ENCODE measurements around the gene AZU1. TPM values are rescaled to one million over a fixed set of nuclear protein-coding genes. Genes with fewer than 3 reads are reported as not detected.

Gene AZU1
- total RNA-seq, result under 1 TPM in 1 of 4 donors, not detected in 3; 0.40 TPM

GRCh38 chr19:827710-828321 lies at the start of gene AZU1:
Gene AZU1, plus strand, starts transcription at chr19:827837. Its CDS starts 10 bp downstream, at chr19:827847.
- 10 to 75% methylated on average over 2 to 5 of the region's 33 CpGs for WGBS, 2 donors (ENCODE audit: low coverage in 1 of 2)
- peak; percentile 31 for ATAC-seq

GRCh38 chr19:778910-779653 lies 48.6 kb upstream of the AZU1 start:
- H3K27me3 ChIP-seq, result peaks cover 28% of the 10 kb centered on the region
- H3K4me1 ChIP-seq, result peaks cover 0 to 15% (median 4%) of the 10 kb centered on the region in 3 donors
- no peaks in the 10 kb centered on the region for H3K36me3 ChIP-seq
- TF ChIP-seq, protein P1, sequence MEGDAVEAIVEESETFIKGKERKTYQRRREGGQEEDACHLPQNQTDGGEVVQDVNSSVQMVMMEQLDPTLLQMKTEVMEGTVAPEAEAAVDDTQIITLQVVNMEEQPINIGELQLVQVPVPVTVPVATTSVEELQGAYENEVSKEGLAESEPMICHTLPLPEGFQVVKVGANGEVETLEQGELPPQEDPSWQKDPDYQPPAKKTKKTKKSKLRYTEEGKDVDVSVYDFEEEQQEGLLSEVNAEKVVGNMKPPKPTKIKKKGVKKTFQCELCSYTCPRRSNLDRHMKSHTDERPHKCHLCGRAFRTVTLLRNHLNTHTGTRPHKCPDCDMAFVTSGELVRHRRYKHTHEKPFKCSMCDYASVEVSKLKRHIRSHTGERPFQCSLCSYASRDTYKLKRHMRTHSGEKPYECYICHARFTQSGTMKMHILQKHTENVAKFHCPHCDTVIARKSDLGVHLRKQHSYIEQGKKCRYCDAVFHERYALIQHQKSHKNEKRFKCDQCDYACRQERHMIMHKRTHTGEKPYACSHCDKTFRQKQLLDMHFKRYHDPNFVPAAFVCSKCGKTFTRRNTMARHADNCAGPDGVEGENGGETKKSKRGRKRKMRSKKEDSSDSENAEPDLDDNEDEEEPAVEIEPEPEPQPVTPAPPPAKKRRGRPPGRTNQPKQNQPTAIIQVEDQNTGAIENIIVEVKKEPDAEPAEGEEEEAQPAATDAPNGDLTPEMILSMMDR (IDR thresholded peaks at IDR 0.05), result no peak
- TF ChIP-seq POLR2A (IDR thresholded peaks at IDR 0.05) (no peak), EP300 (IDR thresholded peaks at IDR 0.05) (no peak), POLR2AphosphoS5 (IDR thresholded peaks at IDR 0.05) (no peak)
- WGBS, 2 donors (ENCODE audit: low coverage in 1 of 2), result 56 to 57% methylated on average over 13 to 21 of the region's 36 CpGs
- no peaks in the 10 kb centered on the region for H3K9me3 ChIP-seq
- ATAC-seq, result peak; percentile 79
- H3K27ac ChIP-seq, result peak overlapping the region in 3 of 4 donors; percentile 40 to 64 (median 53)
- no peak overlapping the region for H3K4me3 ChIP-seq

More at GRCh38 chr19:827710-828321, at the start of gene AZU1:
- Histone ChIP-seq H3K27me3 (peaks cover 74% of the 10 kb centered on the region), H3K4me1 (no peaks in the 10 kb centered on the region), H3K9me3 (no peaks in the 10 kb centered on the region), H3K4me3 (no peak within 1 kb of the TSS), H3K36me3 (no peaks in the 10 kb centered on the region), H3K27ac (no peak within 1 kb of the TSS)
- TF ChIP-seq EP300 (IDR thresholded peaks at IDR 0.05), result no peak
- TF ChIP-seq, protein P1 (IDR thresholded peaks at IDR 0.05), result no peak
- TF ChIP-seq POLR2A (IDR thresholded peaks at IDR 0.05), result no peak
- TF ChIP-seq POLR2AphosphoS5 (IDR thresholded peaks at IDR 0.05), result no peak

DNA sequence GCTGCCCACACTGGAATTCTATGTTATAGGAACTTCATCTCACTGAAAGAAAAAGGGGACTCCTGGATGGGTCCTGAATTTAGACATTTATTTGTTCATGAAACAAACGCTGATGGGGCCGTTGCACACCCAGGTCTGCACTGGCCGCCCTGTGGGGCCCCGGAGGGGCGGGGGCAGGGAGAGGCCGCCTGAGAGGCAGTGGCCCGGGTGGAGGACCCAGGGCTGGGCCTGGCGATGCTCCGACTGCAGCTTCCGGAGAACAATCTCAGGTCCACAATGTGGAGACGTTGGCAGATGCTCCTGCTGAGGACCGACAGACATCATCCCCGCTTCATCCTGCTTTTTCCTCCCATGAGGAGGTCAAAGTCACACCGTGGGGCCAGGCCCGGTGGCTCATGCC lies 46.7 kb upstream of the AZU1 start:
- no peak for TF ChIP-seq POLR2A (IDR thresholded peaks at IDR 0.05)
- TF ChIP-seq POLR2AphosphoS5 (IDR thresholded peaks at IDR 0.05), result no peak
- no peak for TF ChIP-seq EP300 (IDR thresholded peaks at IDR 0.05)
- TF ChIP-seq, protein P1 (IDR thresholded peaks at IDR 0.05), result no peak
- no peak for ATAC-seq
- no peak overlapping the region for H3K4me3 ChIP-seq
- peaks cover 28% of the 10 kb centered on the region for H3K27me3 ChIP-seq
- 88% methylated on average over 4 of the region's 15 CpGs; no CpG with 5 or more reads in 1 of the 2 donors for WGBS, 2 donors (ENCODE audit: low coverage in 1 of 2)
- no peaks in the 10 kb centered on the region for H3K9me3 ChIP-seq
- H3K27ac ChIP-seq, result no peak overlapping the region
- H3K36me3 ChIP-seq, result no peaks in the 10 kb centered on the region
- H3K4me1 ChIP-seq, result peaks cover 0 to 15% (median 4%) of the 10 kb centered on the region in 3 donors

DNA sequence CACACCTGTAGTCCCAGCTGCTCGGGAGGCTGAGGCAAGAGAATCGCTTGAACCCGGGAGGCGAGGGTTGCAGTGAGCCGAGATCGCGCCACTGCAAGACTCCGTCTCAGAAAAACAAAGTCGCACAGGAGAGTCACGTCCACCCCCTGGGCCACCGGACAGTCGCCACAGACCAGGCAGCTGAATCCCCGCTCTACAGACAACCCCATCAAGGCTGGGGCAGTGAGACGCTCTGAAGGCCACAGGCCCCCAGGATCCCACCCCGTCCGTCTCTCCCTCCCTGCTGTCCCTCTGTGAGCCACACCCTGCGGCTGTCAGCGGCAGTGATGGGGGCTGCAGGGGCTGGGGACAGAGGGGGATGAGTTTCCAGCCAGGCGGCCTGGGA lies 45.8 kb upstream of the AZU1 start:
- Histone ChIP-seq H3K9me3 (no peaks in the 10 kb centered on the region), H3K36me3 (no peaks in the 10 kb centered on the region), H3K27ac (peak overlapping the region in 1 of 4 donors; percentile 56), H3K4me3 (no peak overlapping the region), H3K4me1 (peaks cover 0 to 15% (median 4%) of the 10 kb centered on the region in 3 donors), H3K27me3 (peaks cover 28% of the 10 kb centered on the region)
- 95% methylated on average over 11 of the region's 19 CpGs; no CpG with 5 or more reads in 1 of the 2 donors for WGBS, 2 donors (ENCODE audit: low coverage in 1 of 2)
- ATAC-seq, result no peak
- TF ChIP-seq POLR2AphosphoS5 (IDR thresholded peaks at IDR 0.05), result no peak

- Histone ChIP-seq H3K9me3 (no peaks in the 10 kb centered on the region), H3K36me3 (no peaks in the 10 kb centered on the region), H3K27me3 (peaks cover 28% of the 10 kb centered on the region), H3K4me3 (peak overlapping the region in 1 of 2 donors; percentile 2), H3K4me1 (peaks cover 0 to 15% (median 4%) of the 10 kb centered on the region in 3 donors), H3K27ac (peak overlapping the region in 1 of 4 donors; percentile 56)
- TF ChIP-seq POLR2AphosphoS5 (IDR thresholded peaks at IDR 0.05), result no peak
- TF ChIP-seq, protein P1 (IDR thresholded peaks at IDR 0.05), result no peak
- TF ChIP-seq POLR2A (IDR thresholded peaks at IDR 0.05), result no peak
- no peak for TF ChIP-seq EP300 (IDR thresholded peaks at IDR 0.05)
- 20% methylated on average over 1 of the region's 29 CpGs; no CpG with 5 or more reads in 1 of the 2 donors for WGBS, 2 donors (ENCODE audit: low coverage in 1 of 2)
- ATAC-seq, result peak; percentile 18
Observed at GRCh38 chr19:782185-782877, 45.3 kb upstream of the AZU1 start.

All from gastroesophageal sphincter (tissue), 4 donors.